DMS79 treated with DMSO at 0.1 percent for 48 hours (cell line): ENCODE results near the gene UBAC1.
"Not testable (repeated sequence)": the region's sequence is repeated elsewhere in the genome, so short reads cannot be mapped to it uniquely, and the experiment has no call there.

Experiments used
- DNase-seq: peaks from one replicate; lab custom pipeline; 2025; lab: John Stamatoyannopoulos, UW

Gene UBAC1

GRCh38 chr9:135960411-135961276, 529 bp downstream of the UBAC1 start:
- DNase-seq: no peak

GRCh38 chr9:135959814-135960213, 1.4 kb downstream of the UBAC1 start:
- DNase-seq: peak; percentile 14

GRCh38 chr9:135958485-135958884, 2.7 kb downstream of the UBAC1 start:
- DNase-seq: no peak

- DNase-seq: no peak
These were observed 3.7 kb downstream of the UBAC1 start for GRCh38 chr9:135957431-135957830.

- no peak for DNase-seq
These were observed 4.4 kb downstream of the UBAC1 start for GRCh38 chr9:135956802-135957174.

- no peak for DNase-seq
These were observed 5.0 kb downstream of the UBAC1 start for GRCh38 chr9:135955934-135956801.

- DNase-seq: no peak
These were observed 8.4 kb downstream of the UBAC1 start for GRCh38 chr9:135952664-135953206.

GRCh38 chr9:135951889-135952663, 9.1 kb downstream of the UBAC1 start:
- DNase-seq: peak; percentile 91

GRCh38 chr9:135951310-135951709, 9.9 kb downstream of the UBAC1 start:
- DNase-seq: not testable (repeated sequence)

GRCh38 chr9:135950841-135951240, 10.3 kb downstream of the UBAC1 start:
- DNase-seq: not testable (repeated sequence)

- DNase-seq: no peak
These were observed 11.0 kb downstream of the UBAC1 start for GRCh38 chr9:135950135-135950682.

GRCh38 chr9:135949501-135950134, 11.6 kb downstream of the UBAC1 start:
- no peak for DNase-seq

- DNase-seq: no peak
These were observed 12.2 kb downstream of the UBAC1 start for GRCh38 chr9:135948968-135949367.

- no peak for DNase-seq
These were observed 12.7 kb downstream of the UBAC1 start for GRCh38 chr9:135948446-135948845.

GRCh38 chr9:135947582-135947981, 13.6 kb downstream of the UBAC1 start:
- no peak for DNase-seq

- DNase-seq: not testable (repeated sequence)
These were observed 14.1 kb downstream of the UBAC1 start for GRCh38 chr9:135947105-135947504.

- no peak for DNase-seq
These were observed 14.7 kb downstream of the UBAC1 start for GRCh38 chr9:135946392-135946994.

GRCh38 chr9:135945969-135946368, 15.2 kb downstream of the UBAC1 start:
- DNase-seq: no peak

GRCh38 chr9:135944444-135945252, 16.5 kb downstream of the UBAC1 start:
- no peak for DNase-seq

- DNase-seq: not testable (repeated sequence)
These were observed 17.6 kb downstream of the UBAC1 start for GRCh38 chr9:135943604-135944003.
